OCI-LY7 (cell line): ENCODE results near the gene TRIM25. TPM values are rescaled to one million over a fixed set of nuclear protein-coding genes. Genes with fewer than 3 reads are reported as not detected.

Experiments
- BruUV-seq: library from RNA; stranded (reverse); fragments of 400-500 nt; replicated peaks from 2 replicates; lab custom pipeline; 2021; lab: Mats Ljungman, UMichigan
- CTCF ChIA-PET: fragments of 300-600 bp; sonication (Branson Sonifier 250); formaldehyde crosslinking; loops from one replicate; lab custom pipeline; 2022; ENCODE audit warnings: antibody characterized with exemption; ENCODE audit not compliant: unreplicated experiment; lab: Charles Lee
- POLR2A ChIA-PET: fragments of 300-600 bp; sonication (Branson Sonifier 250); formaldehyde crosslinking; loops from one replicate; lab custom pipeline; 2022; ENCODE audit warnings: antibody characterized with exemption; lab: Charles Lee
- DNase-seq: peaks from one replicate; pipeline ENCODE4 v3.0.0-alpha.2; 2015; ENCODE audit warnings: low spot score
- H2AFZ ChIP-seq: fragments of 200-600 bp; sonication (generic), shearing (Covaris generic); 2 replicates; pipeline ENCODE4 v1.6.1; 2014; ENCODE audit warnings: mild to moderate bottlenecking, antibody characterized with exemption, low read length, moderate library complexity
- H3K27ac ChIP-seq: fragments of 200-600 bp; sonication (generic); 2 replicates; pipeline ENCODE4 v1.5.1; 2014; ENCODE audit warnings: mixed run types, low read depth, mild to moderate bottlenecking, moderate library complexity, low read length, inconsistent platforms; ENCODE audit not compliant: poor library complexity, severe bottlenecking
- H3K36me3 ChIP-seq: fragments of 200-600 bp; sonication (generic); 2 replicates; pipeline ENCODE4 v1.6.1; 2014; ENCODE audit warnings: mild to moderate bottlenecking, antibody characterized with exemption, low read length, moderate library complexity, mixed read lengths; ENCODE audit not compliant: insufficient read depth
- H3K4me1 ChIP-seq: fragments of 200-600 bp; sonication (generic); 2 replicates; pipeline ENCODE4 v1.5.1; 2014; ENCODE audit warnings: mild to moderate bottlenecking, low read length; ENCODE audit not compliant: insufficient read depth, poor library complexity, severe bottlenecking
- H3K4me2 ChIP-seq: fragments of 200-600 bp; sonication (generic); 2 replicates; pipeline ENCODE4 v1.6.1; 2014; ENCODE audit warnings: mild to moderate bottlenecking, low read length
- H3K4me3 ChIP-seq: fragments of 200-600 bp; sonication (generic); 2 replicates; pipeline ENCODE4 v1.5.1; 2014; ENCODE audit warnings: mild to moderate bottlenecking, low read depth, low read length; ENCODE audit not compliant: poor library complexity, severe bottlenecking
- H3K79me2 ChIP-seq: fragments of 200-600 bp; sonication (generic); 2 replicates; pipeline ENCODE4 v1.6.1; 2016; ENCODE audit warnings: low read depth, mild to moderate bottlenecking, low read length, moderate library complexity, mixed read lengths; ENCODE audit not compliant: insufficient read depth
- H3K9me2 ChIP-seq: fragments of 200-600 bp; sonication (generic); 2 replicates; pipeline ENCODE4 v1.6.1; 2016; ENCODE audit warnings: mild to moderate bottlenecking, low read length, mixed read lengths; ENCODE audit not compliant: insufficient read depth
- H3K9me3 ChIP-seq: fragments of 200-600 bp; sonication (generic); 2 replicates; pipeline ENCODE4 v1.6.1; 2014; ENCODE audit warnings: mild to moderate bottlenecking, mixed run types, low read length, mixed read lengths
- H4K20me1 ChIP-seq: fragments of 200-600 bp; sonication (generic); 2 replicates; pipeline ENCODE4 v1.6.1; 2014; ENCODE audit warnings: mild to moderate bottlenecking, antibody characterized with exemption, low read length, moderate library complexity, mixed read lengths; ENCODE audit not compliant: insufficient read depth
- EZH2phosphoT487 ChIP-seq: fragments of 200-600 bp; sonication (generic); IDR thresholded peaks from 2 replicates; pipeline ENCODE4 v1.6.1; 2018; ENCODE audit warnings: low read depth, borderline replicate concordance, mild to moderate bottlenecking, mixed run types, antibody characterized with exemption, low read length, moderate library complexity, mixed read lengths
- intact Hi-C: fragments of 100-400 bp; cut with micrococcal nuclease; formaldehyde crosslinking; loops from one replicate; pipeline ENCODE4 v1.10.0; 2022; ENCODE audit not compliant: unreplicated experiment
- total RNA-seq, 2 experiments: library from RNA; depleted of rRNA in 1 of 2; stranded (reverse); fragments of >200 nt in 1 of 2; shearing (Covaris generic) in 1 of 2; gene quantifications; 2 replicates each; pipeline ENCODE4 v1.2.3, GENCODE V29; 2014 to 2022
- TF ChIP-seq, protein P1 (sequence below): fragments of 200-600 bp; sonication (generic); conservative IDR thresholded peaks from 2 replicates; pipeline ENCODE4 v1.5.1; 2014; ENCODE audit warnings: mild to moderate bottlenecking, antibody characterized with exemption, low read length, moderate library complexity, mixed read lengths

TRIM25 gene
- total RNA-seq, 2 experiments from 2014 or later = 7.8 to 14.2 TPM

DNA sequence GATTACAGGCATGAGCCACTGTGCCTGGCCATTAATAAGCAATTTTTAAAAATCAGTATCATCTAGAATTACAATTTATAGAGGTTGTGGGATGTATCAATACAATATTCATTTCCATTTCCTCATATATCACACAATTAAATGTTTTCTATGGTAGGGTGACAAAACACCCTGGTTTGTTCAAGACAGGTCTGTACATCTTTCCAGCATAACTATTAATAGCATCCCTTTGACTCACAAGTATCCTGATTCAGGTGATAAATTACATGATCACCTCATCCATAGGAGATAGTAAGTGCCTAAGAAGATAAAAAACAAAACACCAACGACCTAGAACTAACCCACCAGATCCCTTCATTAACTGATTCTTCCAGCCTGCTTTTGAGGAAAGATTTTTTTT lies 33.9 kb upstream of the TRIM25 start:
- intact Hi-C loops = no loop called here
- Histone ChIP-seq H3K4me1 (no peaks in the 10 kb centered on the region), H3K4me2 (no peak overlapping the region), H3K9me3 (no peaks in the 10 kb centered on the region), H4K20me1 (no peaks in the 10 kb centered on the region; the same call in 1 of the 2 replicates), H3K9me2 (no peaks in the 10 kb centered on the region), H3K36me3 (peaks cover 88% of the 10 kb centered on the region), H3K79me2 (peaks cover 5% of the 10 kb centered on the region; the same call in 1 of the 2 replicates), H2AFZ (no peak overlapping the region), H3K27ac (no peak overlapping the region), H3K4me3 (no peak overlapping the region)
- POLR2A ChIA-PET = no interaction called here
- no TSS peak for BruUV-seq
- TF ChIP-seq EZH2phosphoT487 = no peak
- TF ChIP-seq, protein P1, sequence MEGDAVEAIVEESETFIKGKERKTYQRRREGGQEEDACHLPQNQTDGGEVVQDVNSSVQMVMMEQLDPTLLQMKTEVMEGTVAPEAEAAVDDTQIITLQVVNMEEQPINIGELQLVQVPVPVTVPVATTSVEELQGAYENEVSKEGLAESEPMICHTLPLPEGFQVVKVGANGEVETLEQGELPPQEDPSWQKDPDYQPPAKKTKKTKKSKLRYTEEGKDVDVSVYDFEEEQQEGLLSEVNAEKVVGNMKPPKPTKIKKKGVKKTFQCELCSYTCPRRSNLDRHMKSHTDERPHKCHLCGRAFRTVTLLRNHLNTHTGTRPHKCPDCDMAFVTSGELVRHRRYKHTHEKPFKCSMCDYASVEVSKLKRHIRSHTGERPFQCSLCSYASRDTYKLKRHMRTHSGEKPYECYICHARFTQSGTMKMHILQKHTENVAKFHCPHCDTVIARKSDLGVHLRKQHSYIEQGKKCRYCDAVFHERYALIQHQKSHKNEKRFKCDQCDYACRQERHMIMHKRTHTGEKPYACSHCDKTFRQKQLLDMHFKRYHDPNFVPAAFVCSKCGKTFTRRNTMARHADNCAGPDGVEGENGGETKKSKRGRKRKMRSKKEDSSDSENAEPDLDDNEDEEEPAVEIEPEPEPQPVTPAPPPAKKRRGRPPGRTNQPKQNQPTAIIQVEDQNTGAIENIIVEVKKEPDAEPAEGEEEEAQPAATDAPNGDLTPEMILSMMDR = no peak
- DNase-seq = no peak
- CTCF ChIA-PET = no interaction called here

DNA sequence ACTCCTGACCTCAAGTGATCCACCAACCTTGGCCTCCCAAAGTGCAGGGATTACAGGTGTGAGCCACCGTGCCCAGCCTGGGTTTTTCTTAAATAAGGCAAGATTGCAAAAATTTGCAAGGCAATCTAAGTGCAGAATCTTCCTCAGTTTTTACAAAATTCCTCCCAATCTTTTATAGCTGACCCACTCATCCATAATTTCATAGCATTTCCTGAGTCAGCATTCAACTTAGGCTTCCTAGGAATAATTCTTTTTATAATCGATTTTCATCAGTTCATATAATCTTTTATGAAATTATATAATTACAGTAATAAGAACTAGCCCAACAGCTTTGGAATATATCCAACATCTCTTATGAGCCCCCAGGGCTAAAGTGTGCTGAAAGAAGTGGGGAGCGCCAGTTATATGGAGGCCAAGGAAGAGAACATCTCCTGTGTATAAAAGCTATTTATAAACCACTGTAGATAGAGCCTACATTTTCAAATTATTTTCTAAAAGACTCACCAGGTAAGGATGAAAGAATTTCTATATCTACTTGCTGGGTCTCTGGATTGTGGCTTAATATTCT lies 32.2 kb upstream of the TRIM25 start:
- intact Hi-C loops = no loop called here
- Histone ChIP-seq H3K4me2 (no peak overlapping the region), H3K9me2 (no peaks in the 10 kb centered on the region), H3K79me2 (no peaks in the 10 kb centered on the region), H3K9me3 (no peaks in the 10 kb centered on the region), H2AFZ (no peak overlapping the region), H3K4me1 (no peaks in the 10 kb centered on the region), H3K4me3 (no peak overlapping the region), H3K36me3 (peaks cover 93% of the 10 kb centered on the region), H3K27ac (no peak overlapping the region), H4K20me1 (no peaks in the 10 kb centered on the region)
- ChIA-PET POLR2A (interaction anchor here (1.3 kb wide), 1 partner anchor 13 kb away, joined by 4 read pairs; no protein-coding TSS in a partner anchor), CTCF (no interaction called here)
- DNase-seq = no peak
- BruUV-seq = no TSS peak
- TF ChIP-seq EZH2phosphoT487 = no peak
- TF ChIP-seq, protein P1 = no peak

DNA sequence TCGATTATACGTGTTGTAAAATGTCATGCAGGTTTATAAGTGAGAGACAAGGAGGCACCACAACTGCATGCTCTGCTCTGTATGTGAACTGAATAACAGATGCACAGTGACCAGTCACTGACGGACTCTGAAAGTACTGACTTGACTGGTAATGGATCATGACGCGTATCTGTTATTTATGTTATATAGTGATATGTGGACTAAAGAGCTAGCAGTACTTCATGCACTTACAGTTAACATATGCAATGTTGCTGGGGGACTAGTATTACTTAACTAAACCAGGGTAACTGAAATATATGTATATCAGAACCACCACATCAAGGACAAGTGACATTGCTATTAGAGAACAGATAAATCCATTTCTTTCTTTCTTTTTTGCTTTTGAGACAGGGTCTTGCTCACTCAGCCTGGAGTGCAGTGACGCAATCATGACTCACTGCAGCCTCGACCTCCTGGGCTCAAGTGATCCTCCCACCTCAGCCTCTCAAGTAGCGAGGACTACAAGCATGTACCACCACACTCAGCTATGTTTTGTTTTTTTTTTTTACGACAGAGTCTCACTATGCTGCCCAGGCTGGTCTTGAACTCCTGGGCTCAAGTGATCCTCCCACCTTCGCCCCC lies 29.8 kb upstream of the TRIM25 start:
- TF ChIP-seq EZH2phosphoT487 = no peak
- TF ChIP-seq, protein P1 = no peak
- H3K36me3 ChIP-seq = peaks cover 89% of the 10 kb centered on the region
- H4K20me1 ChIP-seq = no peaks in the 10 kb centered on the region
- no peaks in the 10 kb centered on the region for H3K9me2 ChIP-seq
- no peaks in the 10 kb centered on the region for H3K4me1 ChIP-seq
- H3K4me2 ChIP-seq = no peak overlapping the region
- H3K9me3 ChIP-seq = no peaks in the 10 kb centered on the region
- BruUV-seq = no TSS peak
- DNase-seq = no peak
- ChIA-PET POLR2A (interaction anchor here (0.6 kb wide), 1 partner anchor 16 kb away, joined by 4 read pairs; no protein-coding TSS in a partner anchor), CTCF (no interaction called here)
- H3K79me2 ChIP-seq = no peaks in the 10 kb centered on the region
- no peak overlapping the region for H3K27ac ChIP-seq
- intact Hi-C loops = no loop called here
- H2AFZ ChIP-seq = no peak overlapping the region
- no peak overlapping the region for H3K4me3 ChIP-seq
